Suprapubic skin (tissue), 4 donors: ENCODE measurements around the gene COX6B2. TPM values are rescaled to one million over a fixed set of nuclear protein-coding genes. Genes with fewer than 3 reads are reported as not detected.
"Not testable (repeated sequence)": the region's sequence is repeated elsewhere in the genome, so short reads cannot be mapped to it uniquely, and the experiment has no call there.

Experiments
- DNase-seq, 2 donors: peaks; one replicate each; pipeline ENCODE4 v3.0.0-alpha.2; 2019; ENCODE audit warnings: low spot score in 2 of 2
- H3K27ac ChIP-seq: fragments of 200-600 bp; sonication (generic); one replicate; pipeline ENCODE4 v1.5.1; 2019
- H3K27me3 ChIP-seq: fragments of 200-600 bp; sonication (generic); one replicate; pipeline ENCODE4 v1.5.1; 2019
- H3K36me3 ChIP-seq: fragments of 200-600 bp; sonication (generic); one replicate; pipeline ENCODE4 v1.5.1; 2019
- H3K4me1 ChIP-seq: fragments of 200-600 bp; sonication (generic); one replicate; pipeline ENCODE4 v1.5.1; 2019
- H3K4me3 ChIP-seq: fragments of 200-600 bp; sonication (generic); one replicate; pipeline ENCODE4 v1.5.1; 2019; ENCODE audit warnings: mild to moderate bottlenecking
- H3K9me3 ChIP-seq: fragments of 200-600 bp; sonication (generic); one replicate; pipeline ENCODE4 v1.5.1; 2019
- EP300 ChIP-seq: sonication (generic); formaldehyde crosslinking; IDR thresholded peaks from one replicate; pipeline ENCODE4 v1.6.1; 2017; ENCODE audit warnings: antibody characterized with exemption
- POLR2A ChIP-seq, 2 donors: fragments of 450-650 bp; IDR thresholded peaks; one replicate each; pipeline ENCODE4 v1.6.1; 2017; ENCODE audit warnings: antibody characterized with exemption in 2 of 2, mild to moderate bottlenecking in 2 of 2, moderate library complexity in 2 of 2
- POLR2AphosphoS5 ChIP-seq, 3 donors: sonication (generic); formaldehyde crosslinking; IDR thresholded peaks; one replicate each; pipeline ENCODE4 v1.6.1; 2017; ENCODE audit warnings: antibody characterized with exemption in 3 of 3
- WGBS: methylation state at CpG from one replicate; pipeline ENCODE4 v1.1.5; 2018; 5-methylcytosine and 5-hydroxymethylcytosine counted together
- total RNA-seq, 4 donors: library from RNA; depleted of rRNA; stranded (reverse); fragments of >200 nt; gene quantifications; one replicate each; pipeline ENCODE4 v1.1.0, GENCODE V29; 2016
- TF ChIP-seq, protein P1 (sequence below), 2 donors: fragments of 200-600 bp in 1 of 2; fragments of 450-650 bp in 1 of 2; sonication (generic) in 1 of 2; IDR thresholded peaks; one replicate each; pipeline ENCODE4 v1.5.1; 2016 to 2019; ENCODE audit warnings: antibody characterized with exemption in 2 of 2, mild to moderate bottlenecking in 1 of 2, moderate library complexity in 1 of 2

COX6B2 gene, protein sequence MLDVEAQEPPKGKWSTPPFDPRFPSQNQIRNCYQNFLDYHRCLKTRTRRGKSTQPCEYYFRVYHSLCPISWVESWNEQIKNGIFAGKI
- 1 to 10 TPM in 3 of 4 donors, under 1 TPM in 1; 0.47 to 1.9 (median 1.3) TPM for total RNA-seq

DNA sequence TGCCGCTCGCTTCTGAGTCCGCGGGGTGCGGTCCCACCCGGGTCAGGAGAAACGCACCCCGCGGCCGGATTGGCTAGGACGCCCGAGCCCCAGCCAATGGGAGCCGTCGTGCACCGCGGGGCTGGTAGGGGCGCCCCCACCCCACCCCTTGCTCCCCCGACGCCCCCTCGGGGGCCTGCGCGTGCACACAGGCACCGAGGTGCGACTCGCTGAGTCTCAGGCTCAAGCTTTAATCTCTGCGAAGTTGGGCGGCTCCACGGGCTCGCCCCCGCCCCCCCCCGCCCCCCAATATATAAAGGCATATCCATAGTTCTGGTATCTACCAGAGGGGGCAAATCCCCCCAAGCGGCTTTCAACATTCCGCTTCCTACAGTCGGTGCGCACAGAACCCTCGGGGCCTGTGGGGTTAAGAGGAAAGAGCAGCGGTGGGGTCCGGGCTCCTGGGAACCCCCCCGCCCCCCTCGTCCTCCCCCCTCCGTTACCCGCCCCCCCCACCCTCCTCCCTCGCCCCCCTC lies at the start of gene COX6B2:
Gene COX6B2, minus strand, starts transcription at position 22 of the 515 bp plus-strand sequence. CDS start 198 bp downstream, outside the sequence.
- Histone ChIP-seq H3K27ac (no peak within 1 kb of the TSS), H3K36me3 (no peaks in the 10 kb centered on the region), H3K4me3 (peak within 1 kb of the TSS; percentile 46), H3K27me3 (peaks cover 49% of the 10 kb centered on the region), H3K9me3 (no peaks in the 10 kb centered on the region), H3K4me1 (peaks cover 25% of the 10 kb centered on the region)
- DNase-seq, result peak in 1 of 2 donors; percentile 69
- TF ChIP-seq EP300 (no peak), POLR2AphosphoS5 (IDR thresholded peaks at IDR 0.05) (no peak)
- 4% methylated on average over 14 of the region's 43 CpGs for WGBS

DNA sequence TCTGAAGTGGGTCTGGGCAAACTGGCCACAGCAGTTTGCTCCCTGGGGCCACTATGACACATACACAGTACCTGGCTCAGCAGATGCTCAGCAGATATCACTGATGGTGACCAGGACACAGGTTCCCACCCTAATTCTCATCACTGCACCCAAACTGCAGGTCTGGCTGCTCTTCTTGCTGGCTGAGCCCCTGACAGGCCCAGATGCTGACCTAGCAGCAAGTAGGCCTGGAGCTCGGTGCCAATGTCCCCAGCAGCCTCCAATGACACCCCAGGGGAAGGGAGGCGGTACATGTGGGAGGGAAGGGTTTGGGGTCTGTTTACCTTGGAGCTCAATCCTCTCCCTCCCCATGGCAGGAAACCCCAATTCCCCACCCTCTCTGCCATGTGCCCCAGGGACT lies 48.0 kb upstream of the COX6B2 start:
- Histone ChIP-seq H3K27ac (no peak overlapping the region), H3K9me3 (no peaks in the 10 kb centered on the region), H3K27me3 (no peaks in the 10 kb centered on the region), H3K4me1 (peaks cover 19% of the 10 kb centered on the region), H3K36me3 (peaks cover 40% of the 10 kb centered on the region), H3K4me3 (no peak overlapping the region)
- TF ChIP-seq, protein P1, sequence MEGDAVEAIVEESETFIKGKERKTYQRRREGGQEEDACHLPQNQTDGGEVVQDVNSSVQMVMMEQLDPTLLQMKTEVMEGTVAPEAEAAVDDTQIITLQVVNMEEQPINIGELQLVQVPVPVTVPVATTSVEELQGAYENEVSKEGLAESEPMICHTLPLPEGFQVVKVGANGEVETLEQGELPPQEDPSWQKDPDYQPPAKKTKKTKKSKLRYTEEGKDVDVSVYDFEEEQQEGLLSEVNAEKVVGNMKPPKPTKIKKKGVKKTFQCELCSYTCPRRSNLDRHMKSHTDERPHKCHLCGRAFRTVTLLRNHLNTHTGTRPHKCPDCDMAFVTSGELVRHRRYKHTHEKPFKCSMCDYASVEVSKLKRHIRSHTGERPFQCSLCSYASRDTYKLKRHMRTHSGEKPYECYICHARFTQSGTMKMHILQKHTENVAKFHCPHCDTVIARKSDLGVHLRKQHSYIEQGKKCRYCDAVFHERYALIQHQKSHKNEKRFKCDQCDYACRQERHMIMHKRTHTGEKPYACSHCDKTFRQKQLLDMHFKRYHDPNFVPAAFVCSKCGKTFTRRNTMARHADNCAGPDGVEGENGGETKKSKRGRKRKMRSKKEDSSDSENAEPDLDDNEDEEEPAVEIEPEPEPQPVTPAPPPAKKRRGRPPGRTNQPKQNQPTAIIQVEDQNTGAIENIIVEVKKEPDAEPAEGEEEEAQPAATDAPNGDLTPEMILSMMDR (IDR thresholded peaks at IDR 0.05), result no peak
- TF ChIP-seq POLR2AphosphoS5 (IDR thresholded peaks at IDR 0.05) (no peak), EP300 (no peak), POLR2A (IDR thresholded peaks at IDR 0.05) (no peak)
- no peak for DNase-seq
- WGBS, result 62% methylated on average over 2 of the region's 2 CpGs

DNA sequence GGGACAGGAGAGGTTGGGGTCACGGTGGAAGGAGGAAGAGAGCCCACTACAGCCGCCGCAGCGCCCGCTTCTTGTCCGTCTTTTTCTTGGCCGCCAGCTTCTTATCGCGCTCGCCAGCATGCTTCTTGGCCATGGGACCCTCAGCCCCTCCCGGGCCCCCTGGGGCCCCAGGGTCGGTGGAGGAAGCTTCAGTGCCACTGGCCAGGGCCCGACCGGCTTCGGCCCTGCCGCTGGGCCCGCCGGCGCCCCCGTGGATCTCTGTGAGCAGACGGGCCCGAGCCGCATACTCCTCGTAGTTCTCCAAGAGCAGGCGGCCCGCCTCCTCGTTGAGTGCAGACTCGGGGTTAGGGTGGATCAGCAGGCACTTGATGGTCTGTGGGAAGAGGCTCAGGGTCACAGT lies 46.9 kb upstream of the COX6B2 start:
- DNase-seq, H3K4me3 ChIP-seq, H3K27ac ChIP-seq, H3K27me3 ChIP-seq, H3K9me3 ChIP-seq: not testable (repeated sequence)
- WGBS, result 80% methylated on average over 22 of the region's 28 CpGs
- Histone ChIP-seq H3K4me1 (peaks cover 10% of the 10 kb centered on the region), H3K36me3 (peaks cover 40% of the 10 kb centered on the region)

DNA sequence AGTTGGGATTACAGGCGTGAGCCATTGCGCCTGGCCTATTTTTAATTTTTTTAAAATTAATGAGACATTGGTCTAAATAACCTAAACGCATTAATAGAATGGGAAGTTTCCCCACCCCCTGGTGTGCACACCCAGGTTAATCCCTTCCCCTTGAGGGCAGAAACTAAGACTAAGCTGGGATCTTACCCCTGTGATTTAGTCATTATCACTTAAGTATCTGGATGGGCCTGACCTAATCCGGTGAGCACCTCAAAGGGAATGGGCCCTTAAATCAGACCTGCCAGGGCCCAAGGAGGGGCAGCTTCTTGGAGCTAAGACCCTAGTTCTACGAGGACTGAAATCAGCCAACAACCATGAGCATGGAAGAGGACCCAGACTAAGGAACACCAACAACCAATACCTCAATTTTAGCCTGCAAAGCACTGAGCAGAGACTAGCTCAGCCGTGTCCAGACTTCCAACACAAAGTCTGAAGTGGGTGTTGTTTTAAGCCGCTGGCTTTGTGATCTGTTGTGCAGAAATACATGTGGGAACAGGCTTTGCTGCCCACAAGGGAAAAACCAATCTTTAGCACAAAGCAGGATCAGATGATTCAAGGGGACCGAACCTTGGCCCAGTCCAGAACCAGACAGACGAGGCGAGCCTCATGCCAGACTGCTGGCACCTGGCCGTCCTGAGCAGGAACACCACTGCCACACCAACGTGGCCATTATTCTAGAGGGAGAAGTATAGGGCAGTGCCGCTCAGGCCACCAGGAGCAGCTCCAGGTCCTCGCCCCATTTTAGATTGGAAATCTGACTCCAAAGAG lies 46.0 kb upstream of the COX6B2 start:
- no peak overlapping the region for H3K27ac ChIP-seq
- no peaks in the 10 kb centered on the region for H3K9me3 ChIP-seq
- 63% methylated on average over 13 of the region's 14 CpGs for WGBS
- H3K27me3 ChIP-seq, result no peaks in the 10 kb centered on the region
- no peak for TF ChIP-seq EP300
- no peak for TF ChIP-seq POLR2AphosphoS5 (IDR thresholded peaks at IDR 0.05)
- no peak for TF ChIP-seq POLR2A (IDR thresholded peaks at IDR 0.05)
- TF ChIP-seq, protein P1 (IDR thresholded peaks at IDR 0.05), result no peak
- H3K36me3 ChIP-seq, result peaks cover 40% of the 10 kb centered on the region
- no peak overlapping the region for H3K4me3 ChIP-seq
- no peak for DNase-seq
- H3K4me1 ChIP-seq, result peaks cover 4% of the 10 kb centered on the region

DNA sequence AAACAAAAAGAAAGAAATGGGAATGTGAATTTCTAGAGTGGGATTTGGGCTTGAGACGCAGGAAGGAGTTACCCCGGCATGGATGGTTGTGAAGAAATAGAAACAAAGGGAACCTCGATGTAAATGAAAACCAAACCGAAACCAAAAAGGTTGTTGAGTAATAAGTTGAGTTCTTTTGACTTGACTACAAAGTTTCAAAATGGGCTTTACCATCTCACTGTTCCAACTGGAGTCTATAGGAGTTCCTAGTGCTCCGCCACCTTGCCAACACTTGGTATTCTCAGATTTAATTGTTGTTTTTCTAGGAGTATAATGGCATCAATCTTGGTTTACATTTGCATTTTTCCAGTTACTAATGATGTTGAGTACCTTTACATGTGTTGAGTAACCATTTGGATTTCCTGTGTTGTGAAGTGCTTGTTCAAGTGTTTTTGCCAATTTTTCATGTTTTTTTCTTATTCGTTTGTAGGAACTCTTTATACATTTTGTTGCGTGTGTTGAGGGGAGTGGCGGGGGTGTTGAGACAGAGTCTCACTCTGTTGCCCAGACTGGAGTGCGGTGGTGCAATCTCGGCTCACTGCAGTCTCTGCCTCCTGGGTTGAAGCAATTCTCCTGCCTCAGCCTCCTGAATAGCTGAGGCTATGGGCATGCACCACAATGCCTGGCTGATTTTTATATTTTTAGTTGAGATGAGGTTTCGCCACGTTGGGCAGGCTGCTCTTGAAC lies 43.8 kb upstream of the COX6B2 start:
- H3K27me3 ChIP-seq, result no peaks in the 10 kb centered on the region
- TF ChIP-seq, protein P1 (IDR thresholded peaks at IDR 0.05), result no peak
- TF ChIP-seq EP300, result no peak
- no peak for TF ChIP-seq POLR2AphosphoS5 (IDR thresholded peaks at IDR 0.05)
- no peak for TF ChIP-seq POLR2A (IDR thresholded peaks at IDR 0.05)
- peaks cover 25% of the 10 kb centered on the region for H3K36me3 ChIP-seq
- peaks cover 4% of the 10 kb centered on the region for H3K4me1 ChIP-seq
- no peak overlapping the region for H3K27ac ChIP-seq
- no peaks in the 10 kb centered on the region for H3K9me3 ChIP-seq
- no peak overlapping the region for H3K4me3 ChIP-seq
- DNase-seq, result no peak
- 83% methylated on average over 12 of the region's 12 CpGs for WGBS
